Activated CD8-positive, alpha-beta T cell treated with anti-CD3 and anti-CD28 coated beads for 36 hours (primary cell): ENCODE measurements around the gene SPAG9. TPM values are rescaled to one million over a fixed set of nuclear protein-coding genes. Genes with fewer than 3 reads are reported as not detected.

Experiments used
- ATAC-seq: fragments of 200-7000 bp; cut with Tn5 transposase; one replicate; pipeline ENCODE4 v1.10.0; 2021; ENCODE audit warnings: mild to moderate bottlenecking, moderate library complexity
- CTCF ChIA-PET: fragments of 350-600 bp; sonication (Branson Sonifier 250); formaldehyde crosslinking; loops from one replicate; lab custom pipeline; 2021; ENCODE audit warnings: antibody characterized with exemption; lab: Charles Lee
- POLR2A ChIA-PET: fragments of 350-600 bp; sonication (Branson Sonifier 250); formaldehyde crosslinking; loops from one replicate; lab custom pipeline; 2021; ENCODE audit warnings: antibody characterized with exemption; lab: Charles Lee
- DNase-seq: peaks from one replicate; pipeline ENCODE4 v3.0.0-alpha.2; 2020
- H3K27ac Mint-ChIP-seq: one replicate; pipeline ENCODE4 v1.8.0; 2021; ENCODE audit warnings: mild to moderate bottlenecking, mixed read lengths
- H3K27me3 Mint-ChIP-seq: one replicate; pipeline ENCODE4 v1.8.0; 2021; ENCODE audit warnings: mixed read lengths
- H3K36me3 Mint-ChIP-seq: one replicate; pipeline ENCODE4 v1.8.0; 2021; ENCODE audit warnings: low read depth, mixed read lengths
- H3K4me1 Mint-ChIP-seq: one replicate; pipeline ENCODE4 v1.8.0; 2021; ENCODE audit warnings: low read depth, mixed read lengths
- H3K4me3 Mint-ChIP-seq: one replicate; pipeline ENCODE4 v1.8.0; 2021; ENCODE audit warnings: mild to moderate bottlenecking, moderate library complexity, mixed read lengths
- H3K9me3 Mint-ChIP-seq: one replicate; pipeline ENCODE4 v1.8.0; 2021; ENCODE audit warnings: mixed read lengths
- intact Hi-C: fragments of 100-400 bp; cut with micrococcal nuclease; formaldehyde crosslinking; loops from one replicate; pipeline ENCODE4 v1.10.0; 2022
- total RNA-seq, 2 experiments: library from RNA; stranded (reverse); gene quantifications; one replicate each; pipeline ENCODE4 v1.2.3, GENCODE V29; 2021
- TF ChIP-seq, protein P1 (sequence below): fragments of 200-600 bp; IDR thresholded peaks from one replicate; pipeline ENCODE4 v1.8.0; 2022; ENCODE audit warnings: antibody characterized with exemption, mild to moderate bottlenecking

SPAG9 gene
- total RNA-seq, 2 experiments from 2014 or later, result 54.3 to 59.8 TPM

DNA sequence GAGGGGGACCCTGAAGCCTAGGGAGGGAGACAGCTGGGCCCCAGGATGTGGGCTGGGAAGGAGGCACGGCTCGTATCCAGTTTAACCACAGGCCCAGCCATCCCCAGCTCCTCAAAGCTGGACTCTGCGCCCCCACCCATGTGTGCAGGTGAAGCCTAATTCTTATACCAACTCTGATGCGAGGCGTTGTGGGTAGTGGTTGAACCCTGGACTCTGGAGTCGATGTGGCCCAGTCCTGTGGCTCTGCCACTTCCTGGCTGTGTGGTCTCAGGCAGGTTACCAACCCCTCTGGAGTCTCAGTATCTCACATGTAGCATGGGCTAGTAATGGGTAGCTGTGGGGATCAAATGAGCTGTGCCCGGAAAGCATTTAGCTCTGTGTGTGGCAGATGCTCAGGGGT lies 194.1 kb downstream of the SPAG9 start:
- H3K27ac Mint-ChIP-seq, result no peak overlapping the region
- ATAC-seq (peak; percentile 47), DNase-seq (peak; percentile 56)
- no peaks in the 10 kb centered on the region for H3K27me3 Mint-ChIP-seq
- H3K4me1 Mint-ChIP-seq, result peaks cover 18% of the 10 kb centered on the region
- H3K36me3 Mint-ChIP-seq, result no peaks in the 10 kb centered on the region
- intact Hi-C loops, result no loop called here
- TF ChIP-seq, protein P1, sequence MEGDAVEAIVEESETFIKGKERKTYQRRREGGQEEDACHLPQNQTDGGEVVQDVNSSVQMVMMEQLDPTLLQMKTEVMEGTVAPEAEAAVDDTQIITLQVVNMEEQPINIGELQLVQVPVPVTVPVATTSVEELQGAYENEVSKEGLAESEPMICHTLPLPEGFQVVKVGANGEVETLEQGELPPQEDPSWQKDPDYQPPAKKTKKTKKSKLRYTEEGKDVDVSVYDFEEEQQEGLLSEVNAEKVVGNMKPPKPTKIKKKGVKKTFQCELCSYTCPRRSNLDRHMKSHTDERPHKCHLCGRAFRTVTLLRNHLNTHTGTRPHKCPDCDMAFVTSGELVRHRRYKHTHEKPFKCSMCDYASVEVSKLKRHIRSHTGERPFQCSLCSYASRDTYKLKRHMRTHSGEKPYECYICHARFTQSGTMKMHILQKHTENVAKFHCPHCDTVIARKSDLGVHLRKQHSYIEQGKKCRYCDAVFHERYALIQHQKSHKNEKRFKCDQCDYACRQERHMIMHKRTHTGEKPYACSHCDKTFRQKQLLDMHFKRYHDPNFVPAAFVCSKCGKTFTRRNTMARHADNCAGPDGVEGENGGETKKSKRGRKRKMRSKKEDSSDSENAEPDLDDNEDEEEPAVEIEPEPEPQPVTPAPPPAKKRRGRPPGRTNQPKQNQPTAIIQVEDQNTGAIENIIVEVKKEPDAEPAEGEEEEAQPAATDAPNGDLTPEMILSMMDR, result no peak
- POLR2A ChIA-PET, result interaction anchor here (0.8 to 4.7 kb wide), 5 partner anchors 13 to 74 kb away, joined by 3 to 33 read pairs (median 7); partner anchors contain the start of gene TOB1
- CTCF ChIA-PET, result interaction anchor here (1.0 to 1.2 kb wide), 2 partner anchors 14 to 26 kb away, joined by 3 read pairs; no protein-coding TSS in a partner anchor
- H3K4me3 Mint-ChIP-seq, result no peak overlapping the region
- no peaks in the 10 kb centered on the region for H3K9me3 Mint-ChIP-seq

DNA sequence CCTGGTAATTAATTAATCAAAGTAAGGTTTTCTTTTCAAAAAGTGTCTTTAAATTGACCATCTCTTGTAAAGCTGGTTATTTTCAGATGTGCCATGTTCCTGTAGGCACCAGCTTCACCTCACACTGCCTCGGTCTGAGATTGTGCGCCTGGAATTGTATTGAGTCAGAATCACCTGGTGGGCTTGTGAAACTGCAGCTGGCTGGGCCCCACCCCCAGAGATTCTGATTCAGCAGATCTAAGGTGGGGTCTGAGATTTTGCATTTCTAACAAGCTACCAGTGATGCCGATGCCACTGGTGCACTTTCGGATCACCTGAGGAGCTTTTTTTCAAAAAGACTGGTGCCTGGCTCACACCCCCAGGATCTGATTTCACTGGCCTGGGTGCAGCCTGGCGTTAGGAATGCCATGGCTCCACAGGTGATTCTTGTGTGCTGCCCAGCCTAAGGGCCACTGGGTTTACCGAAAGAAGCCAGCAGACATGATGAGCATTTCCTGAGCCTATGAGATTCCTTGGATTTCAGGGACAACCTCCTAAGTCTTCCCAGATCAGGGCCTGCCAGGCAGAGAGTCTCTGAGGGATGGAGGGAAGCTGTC lies 195.3 kb downstream of the SPAG9 start:
- ATAC-seq, result no peak
- Mint-ChIP-seq H3K9me3 (no peaks in the 10 kb centered on the region), H3K36me3 (no peaks in the 10 kb centered on the region), H3K4me1 (peaks cover 12% of the 10 kb centered on the region), H3K27ac (no peak overlapping the region), H3K27me3 (no peaks in the 10 kb centered on the region), H3K4me3 (no peak overlapping the region)
- ChIA-PET POLR2A (interaction anchor here (0.9 to 4.7 kb wide), 3 partner anchors 53 to 73 kb away, joined by 4 to 33 read pairs (median 7); partner anchors contain the start of gene TOB1), CTCF (interaction anchor here (0.8 to 1.0 kb wide), 2 partner anchors 10 to 74 kb away, joined by 3 read pairs; no protein-coding TSS in a partner anchor)
- intact Hi-C loops, result no loop called here
- no peak for DNase-seq
- TF ChIP-seq, protein P1, result no peak

DNA sequence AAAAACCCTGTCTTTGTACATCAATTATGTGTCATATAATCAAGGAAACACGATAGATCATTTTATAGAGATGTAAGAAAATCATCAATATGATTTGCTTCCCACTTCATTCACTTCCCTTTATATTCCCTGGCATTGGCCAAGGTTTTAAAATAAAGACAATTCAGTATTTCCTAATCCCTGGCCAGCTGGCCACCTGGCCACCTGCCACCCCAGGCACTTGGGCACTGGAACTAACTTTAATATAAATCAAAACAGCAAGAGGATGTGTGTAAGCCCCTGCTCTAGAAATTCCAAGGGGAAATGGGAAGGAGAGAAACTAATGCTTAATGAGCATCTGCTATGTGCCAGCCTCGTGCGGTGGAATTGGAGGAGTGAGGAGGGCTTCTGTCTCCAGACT lies 195.9 kb downstream of the SPAG9 start:
- H3K4me1 Mint-ChIP-seq, result peaks cover 16% of the 10 kb centered on the region
- H3K27ac Mint-ChIP-seq, result no peak overlapping the region
- no peaks in the 10 kb centered on the region for H3K9me3 Mint-ChIP-seq
- H3K36me3 Mint-ChIP-seq, result no peaks in the 10 kb centered on the region
- ChIA-PET POLR2A (interaction anchor here (4.7 kb wide), 1 partner anchor 58 kb away, joined by 33 read pairs; the partner anchor contains the start of gene TOB1), CTCF (interaction anchor here (1.0 kb wide), 1 partner anchor 10 kb away, joined by 3 read pairs; no protein-coding TSS in a partner anchor)
- H3K27me3 Mint-ChIP-seq, result no peaks in the 10 kb centered on the region
- ATAC-seq (no peak), DNase-seq (no peak)
- TF ChIP-seq, protein P1, result no peak
- intact Hi-C loops, result no loop called here
- H3K4me3 Mint-ChIP-seq, result no peak overlapping the region

DNA sequence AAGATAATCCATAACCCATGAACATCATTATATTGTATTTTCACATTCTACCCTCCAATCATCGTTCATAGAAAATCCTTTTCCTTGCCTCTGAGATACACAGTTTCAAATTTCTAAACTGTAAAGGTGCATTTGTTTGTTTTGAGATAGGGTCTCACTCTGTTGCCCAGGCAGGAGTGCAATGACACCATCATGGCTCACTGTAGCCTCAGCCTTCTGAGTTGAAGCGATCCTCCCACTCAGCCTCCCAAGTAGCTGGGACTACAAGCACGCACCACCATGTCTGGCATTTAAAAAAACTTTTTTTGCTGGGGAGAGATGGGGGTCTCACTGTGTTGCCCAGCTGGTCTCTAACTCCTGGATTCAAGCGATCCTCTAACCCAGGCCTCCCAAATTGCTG lies 196.4 kb downstream of the SPAG9 start:
- no peaks in the 10 kb centered on the region for H3K27me3 Mint-ChIP-seq
- H3K9me3 Mint-ChIP-seq, result no peaks in the 10 kb centered on the region
- CTCF ChIA-PET, result no interaction called here
- H3K27ac Mint-ChIP-seq, result no peak overlapping the region
- POLR2A ChIA-PET, result interaction anchor here (1.1 to 4.7 kb wide), 2 partner anchors 58 kb away, joined by 4 to 33 read pairs; partner anchors contain the start of gene TOB1
- ATAC-seq, result no peak
- H3K36me3 Mint-ChIP-seq, result no peaks in the 10 kb centered on the region
- intact Hi-C loops, result no loop called here
- DNase-seq, result no peak
- H3K4me1 Mint-ChIP-seq, result peaks cover 21% of the 10 kb centered on the region
- TF ChIP-seq, protein P1, result no peak
- H3K4me3 Mint-ChIP-seq, result no peak overlapping the region

DNA sequence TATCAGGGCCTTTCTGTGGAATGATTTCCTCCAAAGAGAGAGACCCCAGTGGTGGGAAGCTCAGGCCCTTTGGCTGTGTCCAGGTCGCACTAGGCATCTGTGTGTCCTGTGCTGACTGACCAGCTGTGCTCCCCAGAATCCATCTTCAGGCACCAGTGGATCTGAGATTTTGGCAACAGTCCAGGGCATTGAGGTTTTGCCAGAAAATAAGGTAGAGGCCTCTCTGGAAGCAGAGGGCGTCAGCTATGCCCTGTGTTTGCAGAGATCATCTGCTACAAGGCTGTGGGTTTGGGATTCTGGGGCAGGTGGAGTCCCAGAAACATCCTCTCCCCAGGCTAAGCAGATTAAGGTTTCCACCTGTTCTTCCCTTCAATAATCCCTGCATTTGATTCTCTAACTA lies 197.1 kb downstream of the SPAG9 start:
- ChIA-PET POLR2A (interaction anchor here (0.8 to 1.2 kb wide), 3 partner anchors 11 to 58 kb away, joined by 3 to 4 read pairs (median 3); partner anchors contain the start of gene TOB1), CTCF (interaction anchor here (1.4 kb wide), 1 partner anchor 12 kb away, joined by 4 read pairs; no protein-coding TSS in a partner anchor)
- no peaks in the 10 kb centered on the region for H3K27me3 Mint-ChIP-seq

More for the DNA sequence above, 197.1 kb downstream of the SPAG9 start:
- no peak for ATAC-seq
- H3K4me1 Mint-ChIP-seq, result peaks cover 26% of the 10 kb centered on the region
- TF ChIP-seq, protein P1, result no peak
- DNase-seq, result no peak
- intact Hi-C loops, result no loop called here
- no peaks in the 10 kb centered on the region for H3K36me3 Mint-ChIP-seq
- no peaks in the 10 kb centered on the region for H3K9me3 Mint-ChIP-seq
- H3K27ac Mint-ChIP-seq, result no peak overlapping the region
- H3K4me3 Mint-ChIP-seq, result no peak overlapping the region
